ENCODE data around the gene QARS1.
A peak's percentile ranks its signal among the peaks of the same experiment; 100 is the strongest.

The QARS1 gene

DNA sequence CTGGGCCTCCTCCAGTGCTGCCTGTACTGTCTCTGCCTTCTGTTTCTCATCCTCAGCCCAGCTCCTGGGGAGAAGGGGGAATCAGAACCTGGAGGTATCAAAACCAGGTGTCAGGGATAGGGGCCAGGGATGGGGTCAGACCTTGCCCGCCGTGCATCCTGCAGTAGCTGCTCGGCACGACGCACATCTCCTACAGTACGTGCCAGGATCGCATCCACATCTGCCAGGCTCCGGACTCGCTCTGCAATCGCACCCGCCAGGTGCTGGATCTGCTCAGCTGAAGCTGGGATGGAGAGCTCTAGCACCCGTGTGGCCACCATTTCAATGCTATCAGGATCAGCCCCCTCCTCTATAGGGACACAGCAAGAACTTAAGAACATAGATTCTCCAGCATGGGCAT, 17.5 kb upstream of the QARS1 start:
- no peaks in the 10 kb centered on the region for H3K36me3 ChIP-seq (ENCODE audit: control insufficient read depth, insufficient read depth, low read length)

GRCh38 chr3:49121132-49121736, 16.7 kb upstream of the QARS1 start:
- Histone ChIP-seq H3K27ac (peak overlapping the region; percentile 91), H2AFZ (peak overlapping the region; percentile 75), H3K4me1 (peaks cover 15% of the 10 kb centered on the region), H3K4me2 (ENCODE audit: low read length) (peak overlapping the region; percentile 78), H3K9ac (no peak overlapping the region), H3K27me3 (ENCODE audit: control insufficient read depth, insufficient read depth, low read length) (no peaks in the 10 kb centered on the region), H3K36me3 (ENCODE audit: control insufficient read depth, insufficient read depth, low read length) (no peaks in the 10 kb centered on the region), H3K4me3 (ENCODE audit: low read depth, low read length) (peak overlapping the region; percentile 80), H3K79me2 (peaks cover 31% of the 10 kb centered on the region), H3K9me3 (ENCODE audit: control insufficient read depth, low read length) (no peaks in the 10 kb centered on the region)
- no peak for TF ChIP-seq CTCF (IDR thresholded peaks at IDR 0.05)

More for the DNA sequence above, 17.5 kb upstream of the QARS1 start:
- peaks cover 26% of the 10 kb centered on the region for H3K79me2 ChIP-seq
- H3K4me1 ChIP-seq: peaks cover 15% of the 10 kb centered on the region
- H2AFZ ChIP-seq: no peak overlapping the region
- H3K9ac ChIP-seq: no peak overlapping the region
- no peak overlapping the region for H3K27ac ChIP-seq
- no peak overlapping the region for H3K4me2 ChIP-seq (ENCODE audit: low read length)
- TF ChIP-seq CTCF (IDR thresholded peaks at IDR 0.05): no peak
- H3K27me3 ChIP-seq (ENCODE audit: control insufficient read depth, insufficient read depth, low read length): no peaks in the 10 kb centered on the region
- no peaks in the 10 kb centered on the region for H3K9me3 ChIP-seq (ENCODE audit: control insufficient read depth, low read length)
- H3K4me3 ChIP-seq (ENCODE audit: low read depth, low read length): no peak overlapping the region

DNA sequence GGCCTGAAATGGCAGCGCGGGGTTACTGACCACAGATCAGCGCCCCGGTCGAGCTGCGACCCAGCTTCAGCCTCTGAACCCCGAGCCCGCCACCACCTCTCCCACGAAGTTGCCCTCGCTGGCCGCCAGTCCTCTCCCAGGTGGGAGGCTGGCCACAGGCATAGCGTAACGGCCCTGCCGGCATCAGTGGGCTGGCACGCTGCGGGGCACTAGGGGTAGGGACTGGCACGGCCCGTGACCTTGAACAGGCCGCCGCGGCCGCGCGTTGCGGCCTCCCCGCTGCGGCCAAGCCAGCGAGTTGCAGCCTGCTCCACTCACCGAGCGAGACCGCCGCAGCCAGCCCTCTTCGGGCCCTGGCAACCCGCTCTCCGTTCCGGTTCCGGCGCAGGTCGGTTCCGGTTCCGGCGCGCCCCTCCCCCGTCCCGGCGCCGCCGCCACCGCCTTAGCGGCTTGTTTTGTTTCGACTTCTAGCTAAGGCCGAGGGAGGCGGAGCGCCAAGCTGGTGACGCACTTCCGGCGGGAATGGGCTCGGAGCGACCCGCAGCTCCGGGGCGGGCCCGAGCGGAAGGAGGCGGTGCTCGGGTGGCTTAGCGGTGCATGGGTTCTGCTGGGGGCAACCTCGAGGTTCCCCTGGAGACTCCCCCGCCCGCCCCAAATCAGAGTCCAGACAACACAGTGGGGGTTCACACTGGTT, 16.0 kb upstream of the QARS1 start, which contains the start of gene USP19:
Gene USP19 (minus strand): TSS at position 386 of the 694 bp plus-strand sequence. CDS start 1,678 bp downstream, outside the sequence.
- no peak for TF ChIP-seq CTCF (IDR thresholded peaks at IDR 0.05)
- Histone ChIP-seq H3K4me1 (peaks cover 15% of the 10 kb centered on the region), H3K4me2 (ENCODE audit: low read length) (peak within 1 kb of the TSS; percentile 78), H3K27ac (peak within 1 kb of the TSS; percentile 91), H3K9me3 (ENCODE audit: control insufficient read depth, low read length) (no peaks in the 10 kb centered on the region), H3K27me3 (ENCODE audit: control insufficient read depth, insufficient read depth, low read length) (no peaks in the 10 kb centered on the region), H2AFZ (peak within 1 kb of the TSS; percentile 75), H3K36me3 (ENCODE audit: control insufficient read depth, insufficient read depth, low read length) (no peaks in the 10 kb centered on the region), H3K79me2 (peaks cover 34% of the 10 kb centered on the region), H3K9ac (peak within 1 kb of the TSS; percentile 28), H3K4me3 (ENCODE audit: low read depth, low read length) (peak within 1 kb of the TSS; percentile 80)

GRCh38 chr3:49120096-49120437, 15.5 kb upstream of the QARS1 start:
- peak overlapping the region; percentile 80 for H3K4me3 ChIP-seq (ENCODE audit: low read depth, low read length)
- H3K27me3 ChIP-seq (ENCODE audit: control insufficient read depth, insufficient read depth, low read length): no peaks in the 10 kb centered on the region
- peak overlapping the region; percentile 91 for H3K27ac ChIP-seq
- peak overlapping the region; percentile 75 for H2AFZ ChIP-seq
- H3K9me3 ChIP-seq (ENCODE audit: control insufficient read depth, low read length): no peaks in the 10 kb centered on the region
- no peaks in the 10 kb centered on the region for H3K36me3 ChIP-seq (ENCODE audit: control insufficient read depth, insufficient read depth, low read length)
- peaks cover 35% of the 10 kb centered on the region for H3K79me2 ChIP-seq
- H3K4me1 ChIP-seq: peaks cover 15% of the 10 kb centered on the region
- TF ChIP-seq CTCF (IDR thresholded peaks at IDR 0.05): no peak
- peak overlapping the region; percentile 78 for H3K4me2 ChIP-seq (ENCODE audit: low read length)
- H3K9ac ChIP-seq: peak overlapping the region; percentile 28
